Glutamatergic neuron (in vitro differentiated cells): Measurements from ENCODE around the gene GSTM4. TPM values are rescaled to one million over a fixed set of nuclear protein-coding genes. Genes with fewer than 3 reads are reported as not detected.
"Not testable (repeated sequence)": the region's sequence is repeated elsewhere in the genome, so short reads cannot be mapped to it uniquely, and the experiment has no call there.

ENCODE experiments used
- DNase-seq: peaks from one replicate; pipeline ENCODE4 v3.0.0; 2022
- H3K27ac Mint-ChIP-seq: one replicate; pipeline ENCODE4 v1.8.0; 2020; ENCODE audit warnings: mild to moderate bottlenecking, mixed read lengths, inconsistent platforms; ENCODE audit not compliant: unreplicated experiment
- H3K27me3 Mint-ChIP-seq: one replicate; pipeline ENCODE4 v1.8.0; 2020; ENCODE audit warnings: mild to moderate bottlenecking, moderate library complexity, mixed read lengths, inconsistent platforms; ENCODE audit not compliant: unreplicated experiment
- H3K36me3 Mint-ChIP-seq: one replicate; pipeline ENCODE4 v1.8.0; 2020; ENCODE audit warnings: mild to moderate bottlenecking, mixed read lengths, inconsistent platforms; ENCODE audit not compliant: unreplicated experiment
- H3K4me1 Mint-ChIP-seq: one replicate; pipeline ENCODE4 v1.8.0; 2020; ENCODE audit warnings: mild to moderate bottlenecking, low read depth, mixed read lengths, inconsistent platforms; ENCODE audit not compliant: unreplicated experiment
- H3K4me3 Mint-ChIP-seq: one replicate; pipeline ENCODE4 v1.8.0; 2020; ENCODE audit warnings: mild to moderate bottlenecking, mixed read lengths, inconsistent platforms; ENCODE audit not compliant: unreplicated experiment
- H3K9me3 Mint-ChIP-seq: one replicate; pipeline ENCODE4 v1.8.0; 2020; ENCODE audit warnings: mild to moderate bottlenecking, moderate library complexity, mixed read lengths, inconsistent platforms; ENCODE audit not compliant: unreplicated experiment
- CTCF ChIP-seq: fragments of 200-600 bp; sonication (generic); IDR thresholded peaks from one replicate; pipeline ENCODE4 v1.5.0; 2021; ENCODE audit not compliant: partially characterized antibody, unreplicated experiment
- total RNA-seq: library from RNA; stranded (reverse); fragmentation: NEBNext Ultra II Directional; extraction: Animal tissue kit (Norgen Biotek cat#: 25700); gene quantifications from one replicate; pipeline ENCODE4 v1.2.1, GENCODE V29; 2021; ENCODE audit not compliant: unreplicated experiment

The GSTM4 gene
- total RNA-seq, 1 donor from 2014 or later: 12.3 TPM

GRCh38 chr1:109687641-109688499 is 32.0 kb downstream of the GSTM4 start, which contains the start of gene GSTM1:
Gene GSTM1, plus strand, starts transcription at chr1:109687817. Its CDS starts 57 bp downstream, at chr1:109687874.
- TF ChIP-seq CTCF: no peak
- Mint-ChIP-seq H3K27me3 (no peaks in the 10 kb centered on the region), H3K9me3 (no peaks in the 10 kb centered on the region), H3K4me1 (no peaks in the 10 kb centered on the region), H3K4me3 (no peak within 1 kb of the TSS), H3K36me3 (no peaks in the 10 kb centered on the region), H3K27ac (no peak within 1 kb of the TSS)
- no peak for DNase-seq

- TF ChIP-seq CTCF: no peak
- no peak overlapping the region for H3K4me3 Mint-ChIP-seq
- no peaks in the 10 kb centered on the region for H3K9me3 Mint-ChIP-seq
- no peak for DNase-seq
- H3K36me3 Mint-ChIP-seq: no peaks in the 10 kb centered on the region
- no peak overlapping the region for H3K27ac Mint-ChIP-seq
- H3K27me3 Mint-ChIP-seq: no peaks in the 10 kb centered on the region
- no peaks in the 10 kb centered on the region for H3K4me1 Mint-ChIP-seq
Observed at GRCh38 chr1:109689844-109690405, 34.0 kb downstream of the GSTM4 start.

- Mint-ChIP-seq H3K9me3 (no peaks in the 10 kb centered on the region), H3K27me3 (no peaks in the 10 kb centered on the region), H3K4me1 (no peaks in the 10 kb centered on the region), H3K27ac (no peak overlapping the region), H3K36me3 (no peaks in the 10 kb centered on the region), H3K4me3 (no peak overlapping the region)
- TF ChIP-seq CTCF: no peak
- no peak for DNase-seq
Observed at GRCh38 chr1:109691759-109692158, 35.9 kb downstream of the GSTM4 start.

GRCh38 chr1:109694400-109694799 is 38.5 kb downstream of the GSTM4 start:
- not testable (repeated sequence) for DNase-seq, H3K4me3 Mint-ChIP-seq, H3K9me3 Mint-ChIP-seq, H3K4me1 Mint-ChIP-seq, H3K36me3 Mint-ChIP-seq, H3K27ac Mint-ChIP-seq, H3K27me3 Mint-ChIP-seq

- not testable (repeated sequence) for H3K4me3 Mint-ChIP-seq, H3K36me3 Mint-ChIP-seq, H3K4me1 Mint-ChIP-seq, H3K27me3 Mint-ChIP-seq, DNase-seq, H3K27ac Mint-ChIP-seq, H3K9me3 Mint-ChIP-seq
Observed at GRCh38 chr1:109695138-109695537, 39.2 kb downstream of the GSTM4 start.

- no peaks in the 10 kb centered on the region for H3K4me1 Mint-ChIP-seq
- no peak overlapping the region for H3K4me3 Mint-ChIP-seq
- TF ChIP-seq CTCF: no peak
- H3K36me3 Mint-ChIP-seq: no peaks in the 10 kb centered on the region
- no peak for DNase-seq
- H3K27ac Mint-ChIP-seq: no peak overlapping the region
- H3K9me3 Mint-ChIP-seq: no peaks in the 10 kb centered on the region
- no peaks in the 10 kb centered on the region for H3K27me3 Mint-ChIP-seq
Observed at GRCh38 chr1:109697066-109697465, 41.2 kb downstream of the GSTM4 start.

- not testable (repeated sequence) for H3K9me3 Mint-ChIP-seq, H3K27me3 Mint-ChIP-seq, H3K36me3 Mint-ChIP-seq, H3K4me3 Mint-ChIP-seq, H3K4me1 Mint-ChIP-seq, DNase-seq, H3K27ac Mint-ChIP-seq
Observed at GRCh38 chr1:109697861-109698260, 42.0 kb downstream of the GSTM4 start.

GRCh38 chr1:109702940-109703339 is 47.0 kb downstream of the GSTM4 start:
- not testable (repeated sequence) for H3K27me3 Mint-ChIP-seq, H3K9me3 Mint-ChIP-seq, H3K4me3 Mint-ChIP-seq, H3K27ac Mint-ChIP-seq, DNase-seq, H3K4me1 Mint-ChIP-seq, H3K36me3 Mint-ChIP-seq
